ENCODE data around the gene FNDC10.
"Not testable (repeated sequence)": the region's sequence is repeated elsewhere in the genome, so short reads cannot be mapped to it uniquely, and the experiment has no call there.

Gene FNDC10

DNA sequence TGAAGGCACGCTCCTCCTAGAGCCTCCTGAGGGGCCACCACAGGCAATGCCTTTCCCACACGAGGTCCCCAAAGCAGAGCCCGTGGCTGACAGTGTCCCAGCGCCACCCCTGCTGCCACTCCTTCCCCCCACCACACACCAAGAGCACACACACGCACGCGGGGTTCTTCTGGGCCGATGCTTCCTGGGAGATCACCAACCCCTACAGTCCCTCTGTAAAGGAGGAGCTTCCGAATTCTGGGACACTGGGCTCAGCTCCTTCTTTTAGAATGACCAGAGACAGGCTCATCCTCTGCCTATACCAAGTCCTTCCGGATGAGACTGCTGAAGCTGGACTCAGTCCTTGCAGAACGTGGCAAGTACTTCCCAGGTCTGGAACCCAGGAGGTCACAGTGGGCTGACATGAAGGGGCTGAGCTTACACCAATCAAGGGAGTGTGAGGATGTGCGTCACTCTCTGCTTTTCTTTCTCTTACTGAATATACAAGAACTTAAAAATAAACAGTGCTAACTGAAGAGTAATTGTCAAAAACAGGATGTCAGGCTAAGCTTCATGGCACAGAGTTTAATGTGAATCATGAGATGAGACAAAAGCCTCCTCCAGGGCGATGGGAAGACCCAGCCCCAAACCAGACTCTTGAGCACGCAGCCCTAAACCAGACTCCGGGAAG, 38.0 kb downstream of the FNDC10 start:
- FAIRE-seq = no peak
- no peak for DNase-seq (ENCODE audit: insufficient read length)
- TF ChIP-seq TAF1 (IDR thresholded peaks at IDR 0.05; ENCODE audit: borderline replicate concordance, low read depth, low read length) (no peak), POLR2AphosphoS5 (IDR thresholded peaks at IDR 0.05; ENCODE audit: low read depth, low read length) (peak; percentile 11; the same call in 1 of the 2 replicates)

DNA sequence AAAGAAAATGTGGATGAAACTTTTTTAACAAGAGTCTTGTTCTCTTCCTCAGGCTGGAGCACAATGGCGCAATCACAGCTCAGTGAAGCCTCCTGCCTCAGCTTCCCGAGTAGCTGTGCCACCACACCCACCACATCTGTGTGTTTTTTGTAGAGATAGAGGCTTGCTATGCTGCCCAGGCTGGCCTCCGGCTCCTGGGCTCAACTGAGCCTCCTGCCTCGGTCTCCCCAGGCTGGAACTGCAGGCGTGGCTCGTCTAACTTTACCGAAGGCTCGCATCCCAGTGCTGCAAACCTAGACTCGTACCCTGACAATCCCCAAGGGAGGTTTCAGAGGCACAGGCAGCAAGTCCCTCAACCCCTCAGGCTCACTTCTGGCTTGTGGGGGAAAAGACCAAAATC, 39.8 kb downstream of the FNDC10 start:
- FAIRE-seq (no peak), DNase-seq (ENCODE audit: insufficient read length) (no peak)
- TF ChIP-seq POLR2A (IDR thresholded peaks at IDR 0.05; ENCODE audit: low read depth, low read length) = no peak
- TF ChIP-seq POLR2AphosphoS5 (IDR thresholded peaks at IDR 0.05; ENCODE audit: low read depth, low read length) = peak; percentile 32; the same call in 1 of the 2 replicates

DNA sequence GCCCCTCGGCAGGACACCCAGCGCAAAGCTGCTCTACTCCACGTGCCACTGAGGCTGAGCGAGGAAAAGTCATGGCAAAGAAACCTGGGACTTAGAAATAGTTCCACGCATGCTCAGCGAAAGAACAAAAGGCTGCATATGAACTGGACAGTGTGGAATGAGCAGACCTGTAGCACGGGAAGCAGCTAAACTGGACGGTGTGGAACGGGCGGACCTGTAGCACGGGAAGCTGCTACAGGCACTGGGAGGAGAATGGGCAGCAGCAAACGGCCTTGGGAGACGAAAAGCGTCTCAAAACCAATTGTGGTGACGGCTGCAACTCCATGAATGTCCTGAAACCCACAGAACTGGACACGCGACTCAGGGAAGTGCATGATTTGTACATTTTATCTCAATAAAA, 40.9 kb downstream of the FNDC10 start:
- FAIRE-seq (no peak), DNase-seq (ENCODE audit: insufficient read length) (no peak)
- TF ChIP-seq TAF1 (IDR thresholded peaks at IDR 0.05; ENCODE audit: borderline replicate concordance, low read depth, low read length) (no peak), POLR2AphosphoS5 (IDR thresholded peaks at IDR 0.05; ENCODE audit: low read depth, low read length) (no peak), POLR2A (IDR thresholded peaks at IDR 0.05; ENCODE audit: low read depth, low read length) (no peak)

DNA sequence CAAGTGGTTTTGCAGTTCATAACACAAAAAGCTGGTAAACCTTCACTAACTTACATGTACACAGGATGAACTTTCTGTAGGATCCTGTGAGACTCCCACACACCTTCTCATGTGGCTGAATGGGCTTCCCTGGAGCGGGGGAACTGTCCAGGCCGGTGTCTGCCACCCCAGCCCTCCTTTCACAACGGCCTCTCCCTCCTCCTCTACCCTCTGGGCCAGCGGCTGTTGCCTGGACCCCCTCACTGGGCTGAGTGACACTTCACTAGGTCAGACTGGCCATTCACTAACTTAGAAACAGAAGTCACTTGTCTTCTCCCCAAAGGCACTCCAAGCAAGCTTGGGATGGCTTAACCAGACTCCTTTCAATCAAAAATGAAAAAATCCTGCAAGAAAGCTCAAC, 41.3 kb downstream of the FNDC10 start:
- FAIRE-seq (no peak), DNase-seq (ENCODE audit: insufficient read length) (no peak)
- no peak for TF ChIP-seq POLR2A (IDR thresholded peaks at IDR 0.05; ENCODE audit: low read depth, low read length)
- no peak for TF ChIP-seq TAF1 (IDR thresholded peaks at IDR 0.05; ENCODE audit: borderline replicate concordance, low read depth, low read length)

DNA sequence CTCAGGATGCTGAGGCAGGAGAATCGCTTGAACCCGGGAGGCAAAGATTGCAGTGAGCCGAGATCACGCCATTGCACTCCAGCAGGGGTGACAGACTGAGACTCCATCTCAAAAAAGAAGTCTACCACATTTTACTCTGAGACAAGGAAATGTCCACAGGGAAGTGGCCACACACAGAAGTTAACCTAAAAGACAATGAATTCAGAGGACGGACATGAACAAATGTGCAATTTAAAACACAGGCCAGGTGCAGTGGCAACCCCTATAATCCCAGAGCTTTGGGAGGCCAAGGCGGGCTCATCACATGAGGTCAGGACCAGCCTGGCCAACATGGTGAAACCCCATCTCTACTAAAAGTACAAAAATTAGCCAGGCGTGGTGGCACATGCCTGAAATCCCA, 42.2 kb downstream of the FNDC10 start:
- not testable (repeated sequence) for FAIRE-seq

DNA sequence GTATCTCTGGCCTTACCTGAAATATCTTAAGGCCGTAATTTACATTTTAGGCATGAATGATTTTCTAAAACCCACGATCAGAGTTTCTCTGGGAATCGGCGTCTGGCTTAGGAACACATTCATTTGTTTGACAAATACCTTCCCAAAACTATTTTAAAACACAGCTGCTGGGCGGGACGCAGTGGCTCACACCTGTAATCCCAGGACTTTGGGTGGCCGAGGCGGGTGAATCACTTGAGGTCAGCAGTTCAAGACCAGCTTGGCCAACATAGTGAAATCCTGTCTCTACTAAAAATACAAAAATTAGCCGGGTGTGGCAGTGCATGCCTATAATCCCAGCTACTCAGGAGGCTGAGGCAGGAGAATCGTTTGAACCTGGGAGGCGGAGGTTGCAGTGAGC, 43.0 kb downstream of the FNDC10 start:
- not testable (repeated sequence) for DNase-seq (ENCODE audit: insufficient read length); FAIRE-seq

More for the DNA sequence above, 42.2 kb downstream of the FNDC10 start:
- DNase-seq (ENCODE audit: insufficient read length) = not testable (repeated sequence)

DNA sequence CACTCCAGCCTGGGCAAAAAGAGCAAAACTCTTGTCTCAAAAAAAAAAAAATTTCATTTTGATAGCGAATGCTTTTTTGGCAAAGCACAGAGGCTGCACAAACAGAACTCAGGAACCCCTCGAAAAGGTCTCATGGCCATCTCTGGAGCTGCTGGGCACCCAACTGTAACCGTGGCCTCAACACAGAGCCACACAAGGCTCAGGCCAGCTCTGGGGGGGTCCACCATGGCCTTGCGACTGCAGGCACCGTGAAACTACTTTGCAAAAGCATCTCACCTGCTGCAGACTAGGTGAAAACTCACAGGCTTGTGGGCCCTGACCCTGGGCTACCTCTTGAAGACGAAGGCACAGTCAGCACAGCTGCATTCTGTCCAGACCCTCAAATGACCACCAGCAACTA, 43.4 kb downstream of the FNDC10 start:
- TF ChIP-seq TAF1 (IDR thresholded peaks at IDR 0.05; ENCODE audit: borderline replicate concordance, low read depth, low read length) (no peak), POLR2A (IDR thresholded peaks at IDR 0.05; ENCODE audit: low read depth, low read length) (no peak)
- no peak for DNase-seq (ENCODE audit: insufficient read length)
- FAIRE-seq = no peak

DNA sequence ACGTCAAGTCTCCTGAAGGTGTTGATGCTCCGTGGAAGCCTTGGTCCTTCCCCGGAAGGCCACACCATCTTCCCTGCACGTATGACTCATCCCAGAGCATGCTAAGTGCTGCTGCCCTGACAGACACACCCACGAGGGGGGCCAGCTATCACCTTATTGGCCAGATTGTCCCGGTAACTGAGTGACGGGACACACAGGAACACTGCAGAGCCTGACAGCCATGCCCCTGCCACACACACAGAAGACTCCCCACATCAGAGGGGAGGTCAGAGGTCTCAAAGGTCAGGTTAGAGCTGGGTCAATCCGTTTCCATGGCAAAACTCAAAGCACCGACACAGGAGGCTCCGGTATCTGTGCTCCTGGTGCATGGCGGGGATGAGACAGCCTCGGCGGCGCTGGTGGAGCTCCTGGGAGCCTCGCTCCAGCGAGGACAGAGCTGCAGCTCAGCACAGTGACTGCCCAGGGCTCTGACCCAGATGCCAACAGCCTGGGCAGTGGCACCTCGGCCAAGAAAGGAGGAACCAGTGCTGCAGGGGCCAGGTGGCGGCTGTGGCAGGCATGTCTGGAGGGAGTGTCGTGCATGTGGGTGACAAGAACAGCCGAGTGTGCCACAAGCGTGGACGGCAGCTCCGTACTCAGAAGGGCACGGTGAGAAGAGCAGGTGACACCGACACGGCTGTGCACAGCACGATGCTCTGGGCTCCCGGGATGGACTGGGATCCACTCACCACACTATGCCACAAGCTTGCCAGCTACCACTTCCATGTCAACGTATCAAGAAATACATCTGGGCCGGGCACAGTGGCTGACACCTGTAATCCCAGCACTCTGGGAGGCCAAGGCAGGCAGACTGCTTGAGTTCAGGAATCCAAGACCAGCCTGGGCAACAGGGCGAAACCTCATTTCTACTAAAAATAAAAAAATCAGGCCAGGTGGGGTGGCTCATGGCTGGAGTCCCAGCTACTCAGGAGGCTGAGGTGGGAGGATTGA, 44.7 kb downstream of the FNDC10 start:
- FAIRE-seq (no peak), DNase-seq (ENCODE audit: insufficient read length) (no peak)
- TF ChIP-seq POLR2AphosphoS5 (IDR thresholded peaks at IDR 0.05; ENCODE audit: low read depth, low read length) = no peak
- TF ChIP-seq TAF1 (IDR thresholded peaks at IDR 0.05; ENCODE audit: borderline replicate concordance, low read depth, low read length) = no peak
- no peak for TF ChIP-seq POLR2A (IDR thresholded peaks at IDR 0.05; ENCODE audit: low read depth, low read length)

DNA sequence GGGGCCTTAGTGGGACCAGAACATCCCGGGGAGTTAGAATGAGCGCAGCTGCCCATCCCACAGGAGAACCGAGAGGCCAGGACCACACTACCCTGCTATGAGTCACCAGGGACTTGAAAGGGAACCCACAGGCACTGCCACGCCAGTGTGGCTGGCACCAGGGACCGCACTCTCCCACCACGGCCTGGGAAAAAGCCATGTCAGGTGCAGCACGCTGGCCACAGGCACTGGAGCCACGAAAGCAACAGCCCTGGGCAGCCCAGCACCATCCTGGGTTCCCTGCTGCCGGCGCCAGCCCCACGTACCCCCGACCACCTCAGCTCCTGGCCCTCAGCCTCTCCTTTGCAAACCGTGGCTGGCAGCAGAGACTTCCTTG, 45.4 kb downstream of the FNDC10 start:
- TF ChIP-seq POLR2AphosphoS5 (IDR thresholded peaks at IDR 0.05; ENCODE audit: low read depth, low read length) (no peak), POLR2A (IDR thresholded peaks at IDR 0.05; ENCODE audit: low read depth, low read length) (no peak), TAF1 (IDR thresholded peaks at IDR 0.05; ENCODE audit: borderline replicate concordance, low read depth, low read length) (no peak)
- DNase-seq (ENCODE audit: insufficient read length) (no peak), FAIRE-seq (no peak)

DNA sequence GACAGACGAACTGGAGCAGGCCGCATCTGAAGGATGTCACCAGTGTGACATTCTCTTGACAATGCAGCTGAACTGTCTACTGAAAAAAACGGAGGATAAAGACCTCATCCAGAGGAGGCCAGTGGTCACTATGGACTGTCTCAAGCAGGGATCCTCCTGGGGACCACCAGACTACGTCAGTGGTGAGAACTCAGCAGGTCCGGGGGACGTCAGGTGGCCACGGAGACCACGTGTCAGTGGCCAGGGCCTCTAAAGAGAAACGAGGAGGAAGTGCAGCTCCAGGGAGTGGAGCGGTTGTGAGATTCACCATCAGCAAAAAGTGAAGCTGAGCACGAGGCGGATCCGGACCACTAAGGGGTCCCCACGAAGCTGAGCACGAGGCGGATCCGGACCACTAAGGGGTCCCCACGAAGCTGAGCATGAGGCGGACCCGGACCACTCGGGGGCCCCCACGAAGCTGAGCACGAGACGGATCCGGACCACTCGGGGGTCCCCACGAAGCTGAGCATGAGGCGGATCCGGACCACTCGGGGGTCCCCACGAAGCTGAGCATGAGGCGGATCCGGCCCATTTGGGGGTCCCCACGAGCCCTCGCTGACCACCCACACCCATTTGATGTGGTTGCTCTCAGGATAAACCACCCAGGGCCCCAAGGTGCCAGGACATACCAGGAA, 46.0 kb downstream of the FNDC10 start:
- FAIRE-seq (no peak), DNase-seq (ENCODE audit: insufficient read length) (no peak)
- TF ChIP-seq POLR2AphosphoS5 (IDR thresholded peaks at IDR 0.05; ENCODE audit: low read depth, low read length) = no peak
- TF ChIP-seq POLR2A (IDR thresholded peaks at IDR 0.05; ENCODE audit: low read depth, low read length) = no peak
- TF ChIP-seq TAF1 (IDR thresholded peaks at IDR 0.05; ENCODE audit: borderline replicate concordance, low read depth, low read length) = no peak

DNA sequence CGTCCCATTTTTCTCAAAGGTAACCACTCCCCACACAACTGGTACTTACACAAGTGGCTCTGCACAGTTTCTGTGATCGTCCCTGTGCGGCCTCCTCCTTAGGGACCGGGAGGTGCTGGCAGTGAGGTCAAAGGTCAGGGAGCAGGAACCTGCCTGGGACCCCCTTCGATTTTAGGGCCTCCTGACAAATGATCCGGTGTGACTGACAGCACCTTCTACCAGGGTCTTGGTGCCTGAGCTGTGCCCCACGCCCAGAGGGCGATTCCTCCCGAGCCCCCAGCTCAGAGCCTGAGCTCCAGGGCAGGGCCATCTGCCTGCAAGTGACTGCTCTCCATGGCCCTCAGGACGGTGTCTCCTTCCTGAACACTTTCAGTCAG, 47.7 kb downstream of the FNDC10 start:
- no peak for DNase-seq (ENCODE audit: insufficient read length)
- TF ChIP-seq TAF1 (IDR thresholded peaks at IDR 0.05; ENCODE audit: borderline replicate concordance, low read depth, low read length) (no peak), POLR2AphosphoS5 (IDR thresholded peaks at IDR 0.05; ENCODE audit: low read depth, low read length) (no peak), POLR2A (IDR thresholded peaks at IDR 0.05; ENCODE audit: low read depth, low read length) (no peak)
- no peak for FAIRE-seq
